B cell (primary cell): Measurements from ENCODE around the gene TRIM2. TPM values are rescaled to one million over a fixed set of nuclear protein-coding genes. Genes with fewer than 3 reads are reported as not detected.

ENCODE experiments used
- ATAC-seq: fragments of 200-7000 bp; cut with Tn5 transposase; one replicate; pipeline ENCODE4 v1.10.0; 2021; ENCODE audit warnings: low read depth, mild to moderate bottlenecking, moderate number of reproducible peaks, moderate library complexity
- CTCF ChIA-PET: fragments of 350-600 bp; sonication (Branson Sonifier 250); formaldehyde crosslinking; loops from one replicate; lab custom pipeline; 2021; ENCODE audit warnings: antibody characterized with exemption, inconsistent platforms; lab: Charles Lee
- POLR2A ChIA-PET: fragments of 350-600 bp; sonication (Branson Sonifier 250); formaldehyde crosslinking; loops from one replicate; lab custom pipeline; 2021; ENCODE audit warnings: antibody characterized with exemption; lab: Charles Lee
- DNase-seq: peaks from one replicate; pipeline ENCODE4 v3.0.0; 2013
- H2AFZ ChIP-seq: 2 replicates; pipeline ENCODE4 v1.6.1; 2012; ENCODE audit warnings: mild to moderate bottlenecking, low read depth, low read length; ENCODE audit not compliant: insufficient read depth, poor library complexity, severe bottlenecking
- H3K27ac ChIP-seq, 2 donors: 1 replicate in 1 of 2; 2 replicates in 1 of 2; pipeline ENCODE4 v1.5.1; 2012 to 2013; ENCODE audit warnings: low read length in 2 of 2, mild to moderate bottlenecking in 2 of 2, moderate library complexity in 1 of 2
- H3K27me3 ChIP-seq, 4 experiments: fragments of 200-600 bp in 1 of 4; sonication (generic) in 1 of 4; replicated peaks in 1 of 4; 1 replicate in 2 of 4; 2 replicates in 2 of 4; pipeline versions ENCODE4 v1.6.1 to v1.7.0; 2013 to 2016; ENCODE audit warnings: low read length in 3 of 4, mild to moderate bottlenecking in 2 of 4, mixed read lengths in 1 of 4, moderate library complexity in 1 of 4; ENCODE audit not compliant: insufficient read depth in 4 of 4, control insufficient read depth in 3 of 4; ENCODE audit errors: control extremely low read depth in 1 of 4
- H3K36me3 ChIP-seq, 2 experiments: replicated peaks in 1 of 2; 1 replicate in 1 of 2; 2 replicates in 1 of 2; pipeline versions ENCODE4 v1.6.1 to v1.7.1; 2013; ENCODE audit warnings: low read length in 1 of 2; ENCODE audit not compliant: insufficient read depth in 2 of 2, control insufficient read depth in 1 of 2; ENCODE audit errors: control extremely low read depth in 1 of 2, extremely low read depth in 1 of 2
- H3K4me1 ChIP-seq, 2 donors: fragments of 200-600 bp in 1 of 2; sonication (generic) in 1 of 2; 1 replicate in 1 of 2; 2 replicates in 1 of 2; pipeline versions ENCODE4 v1.5.1 to v1.6.1; 2013 to 2017; ENCODE audit warnings: low read length in 2 of 2; ENCODE audit not compliant: control insufficient read depth in 2 of 2, insufficient read depth in 2 of 2
- H3K4me2 ChIP-seq: replicated peaks from 2 replicates; pipeline ENCODE3; 2012; ENCODE audit warnings: mild to moderate bottlenecking, low read depth, low read length; ENCODE audit not compliant: poor library complexity, severe bottlenecking
- H3K4me3 ChIP-seq, 5 experiments: fragments of 200-600 bp in 1 of 5; sonication (generic) in 1 of 5; 1 replicate in 3 of 5; 2 replicates in 2 of 5; pipeline versions ENCODE4 v1.5.1 to v1.7.0; 2011 to 2016; ENCODE audit warnings: low read length in 4 of 5, mild to moderate bottlenecking in 4 of 5, low read depth in 2 of 5, control low read depth in 1 of 5, moderate library complexity in 1 of 5; ENCODE audit not compliant: insufficient read depth in 1 of 5; ENCODE audit errors: control extremely low read depth in 1 of 5, extremely low read depth in 1 of 5
- H3K79me2 ChIP-seq: fragments of 200-600 bp; sonication (generic); one replicate; pipeline ENCODE4 v1.6.0; 2016; ENCODE audit warnings: low read length; ENCODE audit not compliant: control insufficient read depth, insufficient read depth
- H3K9ac ChIP-seq: fragments of 200-600 bp; sonication (generic); 2 replicates; pipeline ENCODE4 v1.6.1; 2017; ENCODE audit warnings: mild to moderate bottlenecking, low read length, moderate library complexity
- H3K9me3 ChIP-seq, 3 donors: one replicate each; pipeline versions ENCODE4 v1.6.1 to v1.7.1; 2013; ENCODE audit warnings: low read length in 2 of 3; ENCODE audit not compliant: control insufficient read depth in 2 of 3, insufficient read depth in 1 of 3; ENCODE audit errors: control extremely low read depth in 1 of 3
- H4K20me1 ChIP-seq: 2 replicates; pipeline ENCODE4 v1.6.0; 2012; ENCODE audit warnings: mild to moderate bottlenecking, low read length; ENCODE audit not compliant: insufficient read depth, control insufficient read depth, poor library complexity, severe bottlenecking
- H3K27ac Mint-ChIP-seq: one replicate; pipeline ENCODE4 v1.8.0; 2021; ENCODE audit warnings: mixed read lengths
- H3K27me3 Mint-ChIP-seq: one replicate; pipeline ENCODE4 v1.8.0; 2021; ENCODE audit warnings: mixed read lengths
- H3K4me1 Mint-ChIP-seq: one replicate; pipeline ENCODE4 v1.8.0; 2021; ENCODE audit warnings: mixed read lengths
- H3K4me3 Mint-ChIP-seq: one replicate; pipeline ENCODE4 v1.8.0; 2021; ENCODE audit warnings: mixed read lengths
- H3K9me3 Mint-ChIP-seq: one replicate; pipeline ENCODE4 v1.8.0; 2022; ENCODE audit warnings: mixed read lengths; ENCODE audit not compliant: insufficient read depth
- EZH2 ChIP-seq: IDR thresholded peaks from 2 replicates; pipeline ENCODE4 v1.6.1; 2012; ENCODE audit warnings: borderline replicate concordance, low read depth, mild to moderate bottlenecking, moderate library complexity, low read length; ENCODE audit not compliant: insufficient read depth, poor library complexity, severe bottlenecking
- WGBS: methylation state at CpG from one replicate; pipeline ENCODE4 v1.1.5; 2013; ENCODE audit warnings: missing lambda C conversion rate; ENCODE audit not compliant: insufficient coverage; 5-methylcytosine and 5-hydroxymethylcytosine counted together
- intact Hi-C: fragments of 100-400 bp; cut with micrococcal nuclease; formaldehyde crosslinking; loops from one replicate; pipeline ENCODE4 v1.10.0; 2022
- polyA plus RNA-seq: library from polyadenylated mRNA; depleted of rRNA; stranded (reverse); fragments of >200 nt; gene quantifications from 2 replicates; pipeline ENCODE4 v1.2.3, GENCODE V29; 2012
- total RNA-seq, 2 donors: library from RNA; stranded (reverse); fragments of 120-200 nt in 1 of 2; gene quantifications; 1 replicate in 1 of 2; 2 replicates in 1 of 2; pipeline versions ENCODE4 v1.2.3 to v1.2.4, GENCODE V29; 2013 to 2022
- TF ChIP-seq, protein P1 (sequence below): fragments of 200-600 bp; IDR thresholded peaks from one replicate; pipeline ENCODE4 v1.8.0; 2022; ENCODE audit warnings: antibody characterized with exemption, mild to moderate bottlenecking

TRIM2 gene
- total and polyA plus RNA-seq, 2 donors (not counting 1 experiment from before 2014, with no cell fraction given), result 1.2 to 6.4 TPM

DNA sequence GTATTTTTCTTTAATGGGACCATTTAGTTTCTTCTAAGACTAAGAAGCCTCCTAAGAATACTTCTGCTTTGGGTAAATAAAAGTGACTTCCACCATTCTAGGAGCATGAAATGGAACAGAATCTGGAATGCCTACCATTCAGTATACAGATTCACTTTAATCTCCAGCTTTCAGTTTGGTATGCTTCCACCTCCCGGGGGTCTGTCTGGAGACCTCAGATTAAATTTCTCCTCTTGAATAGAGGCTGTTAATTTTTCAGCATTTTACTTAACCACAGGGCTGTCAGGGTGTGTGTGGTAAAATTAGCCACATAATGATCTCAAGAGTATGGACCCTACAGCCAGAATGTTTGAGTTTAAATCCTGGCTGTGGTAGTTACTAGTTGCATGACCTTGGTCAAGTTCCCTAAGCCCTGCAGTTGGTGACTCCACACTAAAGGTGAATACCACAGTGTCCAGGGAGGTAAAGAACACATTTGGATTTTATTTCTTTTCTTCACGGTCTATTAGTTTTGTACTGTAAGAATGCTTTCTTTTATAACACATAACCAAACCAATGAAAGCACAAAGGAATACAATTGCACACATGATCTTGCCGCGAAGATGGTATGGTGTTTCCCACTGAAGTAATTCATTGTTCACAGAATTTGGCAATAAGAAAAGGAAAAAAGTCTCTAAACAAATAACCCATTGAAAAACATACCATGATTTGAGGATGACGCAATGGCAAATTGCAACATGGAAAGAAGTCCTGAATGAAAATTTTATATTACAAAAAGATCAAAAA lies 37.3 kb upstream of the TRIM2 start:
- CTCF ChIA-PET, result interaction anchor here (1.0 kb wide), 1 partner anchor 151 kb away, joined by 3 read pairs; no protein-coding TSS in a partner anchor

DNA sequence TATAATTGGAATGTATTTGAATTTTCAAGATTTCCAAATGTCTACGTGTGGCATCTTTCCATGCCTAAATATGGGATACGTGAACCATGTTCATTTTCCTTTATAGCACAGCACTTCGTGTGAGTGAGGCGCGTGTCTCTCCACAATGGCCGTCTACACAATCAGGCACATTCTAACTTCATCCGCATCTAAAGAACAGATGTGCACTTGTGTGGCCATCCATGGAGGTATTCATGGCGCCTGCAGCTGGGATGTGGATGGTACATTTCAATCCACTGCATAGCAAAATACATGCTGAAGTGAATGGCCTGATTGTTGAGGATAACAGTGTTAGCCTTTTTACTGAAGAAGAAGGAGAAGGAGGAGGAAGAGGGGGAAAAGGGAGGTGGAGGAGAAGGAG lies 34.5 kb upstream of the TRIM2 start:
- no peaks in the 10 kb centered on the region for H3K79me2 ChIP-seq
- H3K36me3 ChIP-seq, result no peaks in the 10 kb centered on the region
- H3K4me1 ChIP-seq, result no peaks in the 10 kb centered on the region
- H3K4me3 ChIP-seq, result no peak overlapping the region
- no peaks in the 10 kb centered on the region for H3K9me3 Mint-ChIP-seq
- H3K9ac ChIP-seq, result no peak overlapping the region
- CTCF ChIA-PET, result no interaction called here
- H3K27ac ChIP-seq, result no peak overlapping the region
- ATAC-seq (no peak), DNase-seq (no peak)
- H3K4me3 Mint-ChIP-seq, result no peak overlapping the region
- H4K20me1 ChIP-seq, result no peaks in the 10 kb centered on the region
- WGBS, result 86% methylated on average over 5 of the region's 8 CpGs
- no peak overlapping the region for H3K27ac Mint-ChIP-seq
- no peak for TF ChIP-seq EZH2
- TF ChIP-seq, protein P1, sequence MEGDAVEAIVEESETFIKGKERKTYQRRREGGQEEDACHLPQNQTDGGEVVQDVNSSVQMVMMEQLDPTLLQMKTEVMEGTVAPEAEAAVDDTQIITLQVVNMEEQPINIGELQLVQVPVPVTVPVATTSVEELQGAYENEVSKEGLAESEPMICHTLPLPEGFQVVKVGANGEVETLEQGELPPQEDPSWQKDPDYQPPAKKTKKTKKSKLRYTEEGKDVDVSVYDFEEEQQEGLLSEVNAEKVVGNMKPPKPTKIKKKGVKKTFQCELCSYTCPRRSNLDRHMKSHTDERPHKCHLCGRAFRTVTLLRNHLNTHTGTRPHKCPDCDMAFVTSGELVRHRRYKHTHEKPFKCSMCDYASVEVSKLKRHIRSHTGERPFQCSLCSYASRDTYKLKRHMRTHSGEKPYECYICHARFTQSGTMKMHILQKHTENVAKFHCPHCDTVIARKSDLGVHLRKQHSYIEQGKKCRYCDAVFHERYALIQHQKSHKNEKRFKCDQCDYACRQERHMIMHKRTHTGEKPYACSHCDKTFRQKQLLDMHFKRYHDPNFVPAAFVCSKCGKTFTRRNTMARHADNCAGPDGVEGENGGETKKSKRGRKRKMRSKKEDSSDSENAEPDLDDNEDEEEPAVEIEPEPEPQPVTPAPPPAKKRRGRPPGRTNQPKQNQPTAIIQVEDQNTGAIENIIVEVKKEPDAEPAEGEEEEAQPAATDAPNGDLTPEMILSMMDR, result no peak
- H3K27me3 Mint-ChIP-seq, result peaks cover 45% of the 10 kb centered on the region
- no peak overlapping the region for H3K4me2 ChIP-seq
- H3K27me3 ChIP-seq, result peaks cover 0 to 7% (median 1%) of the 10 kb centered on the region in 4 experiments
- intact Hi-C loops, result no loop called here
- H3K4me1 Mint-ChIP-seq, result no peaks in the 10 kb centered on the region
- POLR2A ChIA-PET, result no interaction called here
- no peak overlapping the region for H2AFZ ChIP-seq
- no peaks in the 10 kb centered on the region for H3K9me3 ChIP-seq

More for the DNA sequence above, 37.3 kb upstream of the TRIM2 start:
- WGBS, result 100% methylated on average over 1 of the region's 5 CpGs
- Mint-ChIP-seq H3K27me3 (peaks cover 47% of the 10 kb centered on the region), H3K9me3 (peaks cover 4% of the 10 kb centered on the region), H3K4me1 (no peaks in the 10 kb centered on the region), H3K27ac (no peak overlapping the region), H3K4me3 (no peak overlapping the region)
- no peak overlapping the region for H3K4me3 ChIP-seq
- POLR2A ChIA-PET, result no interaction called here
- no peak for DNase-seq
- H3K79me2 ChIP-seq, result no peaks in the 10 kb centered on the region
- H3K27me3 ChIP-seq, result peaks cover 0 to 7% (median 1%) of the 10 kb centered on the region in 4 experiments
- no peak for TF ChIP-seq EZH2
- TF ChIP-seq, protein P1, result no peak
- no peaks in the 10 kb centered on the region for H3K36me3 ChIP-seq
- no peaks in the 10 kb centered on the region for H4K20me1 ChIP-seq
- no peak for ATAC-seq
- intact Hi-C loops, result no loop called here
- H3K4me1 ChIP-seq, result no peaks in the 10 kb centered on the region
- H3K4me2 ChIP-seq, result no peak overlapping the region
- no peak overlapping the region for H2AFZ ChIP-seq
- H3K27ac ChIP-seq, result no peak overlapping the region
- no peaks in the 10 kb centered on the region for H3K9me3 ChIP-seq
- H3K9ac ChIP-seq, result no peak overlapping the region
